ENCODE results near the gene KHK. TPM values are rescaled to one million over a fixed set of nuclear protein-coding genes. Genes with fewer than 3 reads are reported as not detected.

Gene KHK
- total RNA-seq, 1 donor from 2014 or later = 9.3 TPM

GRCh38 chr2:27137322-27137935, 50.9 kb downstream of the KHK start:
- TF ChIP-seq POLR2A (IDR thresholded peaks at IDR 0.05) (no peak), CTCF (IDR thresholded peaks at IDR 0.05) (no peak), POLR2AphosphoS5 (IDR thresholded peaks at IDR 0.05; ENCODE audit: insufficient read depth in 1 of 2, low read depth in 1 of 2) (no peak)
- DNase-seq (ENCODE audit: extremely low spot score in 2 of 2) = peak in 1 of 2 donors; percentile 90
- Histone ChIP-seq H3K27me3 (no peaks in the 10 kb centered on the region), H3K27ac (no peak overlapping the region), H3K4me1 (peaks cover 16% of the 10 kb centered on the region), H3K4me3 (no peak overlapping the region), H3K9me3 (no peaks in the 10 kb centered on the region), H3K36me3 (no peaks in the 10 kb centered on the region)
- intact Hi-C loops (cut with DNase I) = no loop called here

- peaks cover 9% of the 10 kb centered on the region for H3K4me1 ChIP-seq
- DNase-seq (ENCODE audit: extremely low spot score in 2 of 2) = peak in 1 of 2 donors; percentile 91
- H3K4me3 ChIP-seq = no peak overlapping the region
- H3K27me3 ChIP-seq = no peaks in the 10 kb centered on the region
- H3K36me3 ChIP-seq = no peaks in the 10 kb centered on the region
- intact Hi-C loops (cut with DNase I) = no loop called here
- no peaks in the 10 kb centered on the region for H3K9me3 ChIP-seq
- no peak for TF ChIP-seq CTCF (IDR thresholded peaks at IDR 0.05)
- no peak for TF ChIP-seq POLR2A (IDR thresholded peaks at IDR 0.05)
- no peak for TF ChIP-seq POLR2AphosphoS5 (IDR thresholded peaks at IDR 0.05; ENCODE audit: insufficient read depth in 1 of 2, low read depth in 1 of 2)
- H3K27ac ChIP-seq = no peak overlapping the region
Measured at GRCh38 chr2:27138111-27138510, 51.5 kb downstream of the KHK start.

GRCh38 chr2:27139310-27139709, 52.7 kb downstream of the KHK start, which contains the start of gene PRR30:
Gene PRR30, minus strand, starts transcription at chr2:27139410. Its CDS starts 1,081 bp downstream, at chr2:27138329.
- H3K4me1 ChIP-seq = no peaks in the 10 kb centered on the region
- no peak within 1 kb of the TSS for H3K4me3 ChIP-seq
- no peaks in the 10 kb centered on the region for H3K9me3 ChIP-seq
- H3K27ac ChIP-seq = no peak within 1 kb of the TSS
- intact Hi-C loops (cut with DNase I) = no loop called here
- H3K36me3 ChIP-seq = no peaks in the 10 kb centered on the region
- peak in 1 of 2 donors; percentile 77 for DNase-seq (ENCODE audit: extremely low spot score in 2 of 2)
- TF ChIP-seq POLR2A (IDR thresholded peaks at IDR 0.05) = no peak
- no peak for TF ChIP-seq POLR2AphosphoS5 (IDR thresholded peaks at IDR 0.05; ENCODE audit: insufficient read depth in 1 of 2, low read depth in 1 of 2)
- no peak for TF ChIP-seq CTCF (IDR thresholded peaks at IDR 0.05)
- H3K27me3 ChIP-seq = no peaks in the 10 kb centered on the region

GRCh38 chr2:27143285-27143684, 56.7 kb downstream of the KHK start:
- no peaks in the 10 kb centered on the region for H3K4me1 ChIP-seq
- H3K27ac ChIP-seq = no peak overlapping the region
- TF ChIP-seq CTCF (IDR thresholded peaks at IDR 0.05) (no peak), POLR2A (IDR thresholded peaks at IDR 0.05) (no peak), POLR2AphosphoS5 (IDR thresholded peaks at IDR 0.05; ENCODE audit: insufficient read depth in 1 of 2, low read depth in 1 of 2) (peak in 1 of 2 donors; percentile 7)
- no peaks in the 10 kb centered on the region for H3K9me3 ChIP-seq
- DNase-seq (ENCODE audit: extremely low spot score in 2 of 2) = no peak
- no peaks in the 10 kb centered on the region for H3K36me3 ChIP-seq
- no peak overlapping the region for H3K4me3 ChIP-seq
- no peaks in the 10 kb centered on the region for H3K27me3 ChIP-seq
- intact Hi-C loops (cut with DNase I) = no loop called here

GRCh38 chr2:27145682-27146081, 59.1 kb downstream of the KHK start:
- Histone ChIP-seq H3K4me1 (no peaks in the 10 kb centered on the region), H3K36me3 (no peaks in the 10 kb centered on the region), H3K4me3 (no peak overlapping the region), H3K27me3 (no peaks in the 10 kb centered on the region), H3K9me3 (no peaks in the 10 kb centered on the region), H3K27ac (no peak overlapping the region)
- TF ChIP-seq POLR2A (IDR thresholded peaks at IDR 0.05) (no peak), POLR2AphosphoS5 (IDR thresholded peaks at IDR 0.05; ENCODE audit: insufficient read depth in 1 of 2, low read depth in 1 of 2) (no peak), CTCF (IDR thresholded peaks at IDR 0.05) (no peak)
- DNase-seq (ENCODE audit: extremely low spot score in 2 of 2) = no peak
- intact Hi-C loops (cut with DNase I) = no loop called here
